Activated CD4-positive, CD25-positive, alpha-beta regulatory T cell treated with anti-CD3 and anti-CD28 coated beads, Interleukin-2, amount 50 U/mL, for 16 hours (primary cell): ENCODE measurements around the gene TMC3.
A peak's percentile ranks its signal among the peaks of the same experiment; 100 is the strongest.
"Not testable (repeated sequence)": the region's sequence is repeated elsewhere in the genome, so short reads cannot be mapped to it uniquely, and the experiment has no call there.

Source experiments
- DNase-seq: peaks from one replicate; pipeline ENCODE4 v3.0.0-alpha.2; 2020; ENCODE audit warnings: low read depth, low spot score

TMC3 gene

GRCh38 chr15:81346611-81347010 is 27.4 kb downstream of the TMC3 start:
- no peak for DNase-seq

GRCh38 chr15:81343371-81343770 is 30.6 kb downstream of the TMC3 start:
- DNase-seq = no peak

- no peak for DNase-seq
Measured at GRCh38 chr15:81341351-81341750, 32.7 kb downstream of the TMC3 start.

- no peak for DNase-seq
Measured at GRCh38 chr15:81339851-81340250, 34.2 kb downstream of the TMC3 start.

GRCh38 chr15:81339321-81339720 is 34.7 kb downstream of the TMC3 start:
- DNase-seq = no peak

GRCh38 chr15:81338170-81339007 is 35.6 kb downstream of the TMC3 start:
- no peak for DNase-seq

GRCh38 chr15:81337713-81338157 is 36.3 kb downstream of the TMC3 start:
- DNase-seq = no peak

- no peak for DNase-seq
Measured at GRCh38 chr15:81337241-81337640, 36.8 kb downstream of the TMC3 start.

GRCh38 chr15:81336568-81336967 is 37.4 kb downstream of the TMC3 start:
- DNase-seq = peak; percentile 5

- DNase-seq = no peak
Measured at GRCh38 chr15:81335631-81336030, 38.4 kb downstream of the TMC3 start.

GRCh38 chr15:81334768-81335435 is 39.1 kb downstream of the TMC3 start:
- DNase-seq = no peak

- no peak for DNase-seq
Measured at GRCh38 chr15:81333363-81333762, 40.6 kb downstream of the TMC3 start.

- no peak for DNase-seq
Measured at GRCh38 chr15:81332326-81332725, 41.7 kb downstream of the TMC3 start.

- DNase-seq = no peak
Measured at GRCh38 chr15:81331600-81331999, 42.4 kb downstream of the TMC3 start.

- not testable (repeated sequence) for DNase-seq
Measured at GRCh38 chr15:81331141-81331540, 42.9 kb downstream of the TMC3 start.

GRCh38 chr15:81330366-81331090 is 43.5 kb downstream of the TMC3 start:
- no peak for DNase-seq

GRCh38 chr15:81329446-81329845 is 44.6 kb downstream of the TMC3 start:
- DNase-seq = no peak

GRCh38 chr15:81327516-81327915 is 46.5 kb downstream of the TMC3 start:
- no peak for DNase-seq

GRCh38 chr15:81326466-81327212 is 47.4 kb downstream of the TMC3 start:
- DNase-seq = no peak

- peak; percentile 90 for DNase-seq
Measured at GRCh38 chr15:81323944-81324881, 49.8 kb downstream of the TMC3 start, which contains the start of gene STARD5. STARD5 (minus strand) TSS chr15:81324141; CDS start chr15:81324099, 42 bp downstream.
